NCI-H82 treated with DMSO at 0.1 percent for 48 hours (cell line): Measurements from ENCODE around the gene ZNF586.
"Not testable (repeated sequence)": the region's sequence is repeated elsewhere in the genome, so short reads cannot be mapped to it uniquely, and the experiment has no call there.

Experiments used
- DNase-seq: peaks from one replicate; lab custom pipeline; 2025; ENCODE audit not compliant: unreplicated experiment; lab: John Stamatoyannopoulos, UW

The ZNF586 gene

DNA sequence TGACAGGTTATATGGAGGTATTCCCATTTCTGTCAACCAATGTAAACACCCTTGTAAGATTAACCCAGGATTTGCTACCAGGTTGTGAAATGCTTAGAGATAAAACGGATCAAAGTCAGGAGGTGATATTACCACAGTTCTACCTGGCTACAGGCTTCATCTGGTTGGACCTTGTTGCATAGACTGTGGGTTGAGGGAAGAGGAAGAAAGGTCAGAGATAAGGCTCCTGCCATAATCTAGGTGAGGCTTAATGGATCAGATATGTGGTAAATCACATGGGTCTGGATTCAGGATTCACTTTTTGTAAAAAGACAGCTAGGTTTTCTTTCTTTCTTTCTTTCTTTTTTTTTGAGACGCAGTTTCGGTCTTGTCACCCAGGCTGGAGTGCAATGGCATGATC, 52.0 kb downstream of the ZNF586 start:
- not testable (repeated sequence) for DNase-seq

DNA sequence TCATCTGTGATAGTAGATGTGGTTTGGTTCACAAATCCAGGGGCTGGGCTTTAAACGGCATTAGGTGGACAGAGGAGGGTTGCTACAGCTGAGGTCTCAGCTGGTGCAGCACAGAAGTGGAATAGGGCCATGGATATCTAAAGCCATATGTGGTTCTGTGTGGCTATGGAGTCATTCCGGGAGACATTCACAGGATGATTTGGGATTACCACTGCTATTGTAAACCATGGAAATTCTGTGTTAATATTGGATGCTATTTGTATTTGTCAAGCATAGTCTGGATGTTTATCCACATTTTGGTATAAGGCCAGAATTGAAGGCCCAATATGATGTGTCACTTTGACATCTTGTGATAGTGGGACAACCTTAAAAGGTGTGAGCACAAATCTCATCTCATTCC, 53.7 kb downstream of the ZNF586 start:
- not testable (repeated sequence) for DNase-seq

DNA sequence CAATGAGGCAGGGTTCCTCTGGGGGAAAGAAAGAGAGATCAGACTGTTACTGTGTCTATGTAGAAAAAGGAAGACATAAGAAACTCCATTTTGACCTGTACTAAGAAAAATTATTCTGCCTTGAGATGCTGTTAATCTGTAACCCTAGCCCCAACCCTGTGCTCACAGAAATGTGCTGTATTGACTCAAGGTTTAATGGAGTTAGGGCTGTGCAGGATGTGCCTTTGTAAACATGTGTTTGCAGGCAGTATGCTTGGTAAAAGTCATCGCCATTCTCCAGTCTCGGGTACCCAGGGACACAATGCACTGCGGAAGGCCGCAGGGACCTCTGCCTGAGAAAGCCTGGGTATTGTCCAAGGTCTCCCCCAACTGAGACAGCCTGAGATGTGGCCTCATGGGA, 54.1 kb downstream of the ZNF586 start:
- not testable (repeated sequence) for DNase-seq

DNA sequence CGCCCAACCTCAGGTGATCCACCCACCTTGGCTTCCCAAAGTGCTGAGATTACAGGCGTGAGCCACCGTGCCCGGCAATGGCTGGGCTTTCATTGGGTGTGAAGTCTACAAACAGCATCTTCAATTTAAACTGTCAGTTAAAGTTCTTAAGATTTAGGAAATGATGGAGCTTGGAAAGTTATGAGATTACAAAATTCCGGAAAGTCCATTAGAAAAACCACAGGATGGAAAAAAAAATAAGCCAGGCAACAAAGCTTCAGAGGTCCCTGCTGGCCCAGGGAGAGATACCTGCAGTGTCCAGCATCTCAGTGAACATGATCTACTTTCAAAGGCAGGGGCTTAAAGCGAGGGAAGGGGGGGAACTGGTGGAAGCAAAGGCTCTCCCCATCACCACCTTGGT, 56.0 kb downstream of the ZNF586 start:
- DNase-seq: no peak

DNA sequence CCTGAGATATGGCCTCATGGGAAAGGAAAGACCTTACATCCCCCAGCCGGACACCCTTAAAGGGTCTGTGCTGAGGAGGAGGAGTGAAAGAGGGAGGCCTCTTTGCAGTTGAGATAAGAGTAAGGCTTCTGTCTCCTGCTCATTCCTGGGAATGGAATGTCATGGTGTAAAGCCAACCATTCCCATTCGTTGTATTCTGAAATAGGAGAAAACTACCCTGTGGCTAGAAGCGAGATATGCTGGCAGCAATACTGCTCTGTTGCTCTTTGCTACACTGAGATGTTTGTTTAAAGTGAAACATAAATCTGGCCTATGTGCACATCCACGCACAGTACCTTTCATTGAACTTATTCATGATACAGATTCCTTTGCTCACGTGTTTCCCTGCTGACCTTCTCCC, 59.8 kb downstream of the ZNF586 start:
- no peak for DNase-seq

DNA sequence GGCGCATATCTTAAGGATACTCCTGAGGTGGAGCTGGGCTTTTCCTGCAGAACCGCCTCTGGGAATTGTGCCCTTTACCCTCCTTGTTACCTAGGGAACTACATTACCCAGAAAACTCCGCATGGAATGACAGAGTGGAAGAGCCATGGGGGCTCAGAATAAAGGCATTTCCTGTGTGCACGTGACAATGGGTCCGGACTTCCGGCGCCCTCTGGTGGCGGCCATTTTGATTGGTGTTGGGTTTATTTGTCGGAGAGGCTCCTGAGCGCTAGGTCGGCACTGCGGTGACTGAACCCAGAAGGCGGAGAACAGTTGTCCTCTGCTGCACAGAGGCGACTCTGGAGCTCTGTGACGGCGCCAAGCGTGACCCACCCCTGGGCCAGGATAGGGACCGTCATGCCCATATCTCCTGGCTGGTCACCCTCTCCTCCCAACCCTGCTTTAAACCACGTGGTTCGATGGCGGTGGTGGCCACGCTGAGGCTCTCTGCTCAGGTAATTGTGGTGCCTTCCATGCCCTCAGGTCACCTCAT, 60.7 kb downstream of the ZNF586 start, which contains the start of gene ZNF587B:
TSS of gene ZNF587B (plus strand) at position 229 of the 532 bp plus-strand sequence. CDS start at position 459, 230 bp downstream.
- peak; percentile 3 for DNase-seq
